OCI-LY7 (cell line): ENCODE measurements around the gene ABHD1.

ENCODE experiments used
- CTCF ChIP-seq: fragments of 200-600 bp; sonication (generic); conservative IDR thresholded peaks from 2 replicates; pipeline ENCODE4 v1.5.1; 2014; ENCODE audit warnings: mild to moderate bottlenecking, antibody characterized with exemption, low read length, moderate library complexity, mixed read lengths
- EZH2phosphoT487 ChIP-seq: fragments of 200-600 bp; sonication (generic); IDR thresholded peaks from 2 replicates; pipeline ENCODE4 v1.6.1; 2018; ENCODE audit warnings: low read depth, borderline replicate concordance, mild to moderate bottlenecking, mixed run types, antibody characterized with exemption, low read length, moderate library complexity, mixed read lengths

GRCh38 chr2:27170581-27171337, 47.1 kb downstream of the ABHD1 start:
- TF ChIP-seq CTCF (no peak), EZH2phosphoT487 (no peak)
